NCI-H82 (cell line): ENCODE measurements around the gene RAET1E.
A peak's percentile ranks its signal among the peaks of the same experiment; 100 is the strongest.
"Not testable (repeated sequence)": the region's sequence is repeated elsewhere in the genome, so short reads cannot be mapped to it uniquely, and the experiment has no call there.

Source experiments
- DNase-seq: peaks from one replicate; lab custom pipeline; 2025; lab: John Stamatoyannopoulos, UW

Gene RAET1E

DNA sequence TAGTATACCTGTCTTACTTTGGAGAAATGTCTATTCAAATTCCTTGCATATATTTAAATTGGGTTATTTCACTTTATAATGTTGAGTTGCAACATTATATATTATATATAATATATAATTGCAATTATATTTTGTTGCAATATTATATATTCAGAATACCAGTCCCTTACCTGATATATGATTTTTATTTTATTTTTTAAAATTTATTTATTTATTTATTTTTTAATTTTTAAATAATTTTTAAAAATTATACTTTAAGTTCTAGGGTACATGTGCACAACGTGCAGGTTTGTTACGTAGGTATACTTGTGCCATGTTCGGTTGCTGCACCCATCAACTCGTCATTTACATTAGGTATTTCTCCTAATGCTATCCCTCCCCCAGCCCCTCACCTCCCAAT lies 29.1 kb upstream of the RAET1E start:
- DNase-seq, result not testable (repeated sequence)

DNA sequence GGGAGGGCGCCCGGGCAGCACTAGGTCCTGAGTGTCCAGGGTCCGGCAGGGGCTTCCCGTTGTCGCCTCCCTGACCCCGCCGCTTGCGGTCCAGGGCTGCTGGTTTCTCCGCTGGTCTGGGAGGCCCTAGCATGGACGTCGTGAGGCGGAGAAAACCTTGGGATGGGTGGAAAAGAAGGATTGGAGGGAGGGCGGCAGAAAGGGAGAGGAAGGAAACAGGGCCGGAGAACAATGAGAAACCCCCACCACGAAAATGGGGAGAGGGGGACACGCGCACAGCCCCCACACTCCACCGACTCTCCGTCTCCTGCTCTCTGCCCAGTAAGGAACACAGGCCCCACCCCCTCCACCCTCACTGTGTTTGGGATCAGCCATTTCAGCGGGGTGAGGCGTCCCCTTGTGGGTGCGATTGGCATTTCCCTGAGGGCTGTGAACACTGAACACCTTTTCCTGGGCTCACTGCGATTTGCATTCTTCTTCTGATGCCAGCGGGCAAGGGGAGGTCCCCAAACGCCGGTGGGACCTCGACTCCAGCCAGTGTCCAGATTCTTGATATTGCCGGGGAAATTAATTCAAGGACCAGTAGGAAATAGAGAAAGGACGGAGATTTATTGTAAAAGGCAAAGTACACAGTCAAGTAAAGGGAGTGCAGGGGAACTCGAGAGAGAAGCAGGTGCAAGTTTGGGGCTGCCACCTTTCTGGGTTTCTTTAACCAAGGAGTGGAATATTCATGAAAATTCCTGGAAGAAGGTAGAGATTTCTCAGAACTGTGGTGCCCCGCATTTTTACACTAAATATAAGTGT lies 28.3 kb upstream of the RAET1E start:
- peak; percentile 91 for DNase-seq

GRCh38 chr6:149925253-149925973 lies 27.5 kb upstream of the RAET1E start:
- no peak for DNase-seq

DNA sequence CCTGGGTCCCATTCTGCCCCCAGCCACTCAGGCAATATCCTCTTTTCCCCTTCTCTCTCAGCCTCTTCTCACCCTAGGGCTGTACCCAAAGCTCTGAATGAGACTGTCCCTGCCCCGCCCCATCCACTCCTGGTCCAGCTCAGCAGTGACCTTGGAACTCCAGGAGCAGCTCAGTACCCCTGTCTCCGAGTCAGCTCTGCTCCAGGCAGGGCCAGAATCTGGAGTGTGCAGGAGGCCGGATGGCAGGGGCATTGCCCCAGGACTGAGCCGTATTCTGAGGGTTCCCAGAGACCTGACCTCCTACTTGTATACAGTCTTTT lies 27.0 kb upstream of the RAET1E start:
- no peak for DNase-seq

DNA sequence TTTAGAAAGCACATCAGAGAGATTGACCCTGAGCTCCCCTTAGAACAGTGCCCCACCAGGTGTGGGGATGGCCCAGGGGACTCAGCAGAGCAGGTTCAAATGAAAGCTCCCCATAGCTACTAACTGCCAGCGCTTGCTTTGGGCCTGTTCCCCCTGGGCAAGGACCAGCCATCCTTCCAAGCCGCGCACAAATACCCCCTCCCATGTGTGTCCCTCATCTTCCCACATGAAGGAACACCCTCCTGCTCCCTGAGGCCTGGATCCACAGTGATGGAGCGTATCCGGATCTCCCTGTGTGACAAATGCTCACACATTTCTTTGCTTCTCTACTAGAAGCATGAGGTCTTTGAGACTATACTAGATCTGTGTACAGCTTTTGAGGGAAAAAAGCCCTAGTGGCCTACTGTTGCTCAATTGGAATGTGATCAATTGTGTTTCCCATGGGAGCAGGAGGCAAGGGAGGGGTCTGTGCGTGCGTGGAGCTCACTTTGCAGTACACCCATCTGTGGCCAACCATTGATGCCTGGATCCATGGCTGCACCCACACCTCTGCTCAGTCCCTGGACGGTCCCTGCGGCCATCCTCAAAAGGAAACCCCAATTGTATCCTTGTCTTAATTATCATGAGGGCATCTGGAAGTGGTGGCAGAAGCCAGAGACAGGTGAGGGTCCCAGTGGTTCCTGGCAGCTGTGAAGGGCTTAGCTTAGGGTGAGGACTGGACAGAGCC lies 26.5 kb upstream of the RAET1E start:
- DNase-seq, result no peak

- DNase-seq, result no peak
These were observed 25.5 kb upstream of the RAET1E start for GRCh38 chr6:149923327-149923986.

- peak; percentile 75 for DNase-seq
These were observed 24.9 kb upstream of the RAET1E start, which contains the start of gene RAET1G for GRCh38 chr6:149922642-149923326. Gene RAET1G, minus strand, starts transcription at chr6:149923121. Its CDS starts 111 bp downstream, at chr6:149923010.

GRCh38 chr6:149922091-149922490 lies 24.2 kb upstream of the RAET1E start:
- not testable (repeated sequence) for DNase-seq

DNA sequence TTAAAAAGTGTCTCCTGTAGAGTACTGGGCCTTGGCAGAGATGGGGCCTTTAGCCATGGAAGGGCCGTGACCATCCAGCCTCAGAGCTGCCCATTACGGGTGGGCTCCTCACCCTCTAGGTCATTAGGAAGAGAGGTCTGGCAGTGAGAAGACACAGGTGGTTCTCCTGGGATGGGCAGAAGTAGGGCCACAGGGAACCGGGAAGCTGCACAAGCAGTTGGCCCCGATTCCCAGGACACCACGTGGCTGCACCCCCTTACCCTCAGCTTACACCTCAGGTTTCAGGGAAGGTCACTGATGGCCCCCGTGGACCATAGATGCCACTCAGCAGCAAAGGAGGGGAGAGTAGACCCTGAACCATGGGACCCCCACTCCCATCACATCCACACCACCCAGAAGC lies 23.4 kb upstream of the RAET1E start:
- no peak for DNase-seq

DNA sequence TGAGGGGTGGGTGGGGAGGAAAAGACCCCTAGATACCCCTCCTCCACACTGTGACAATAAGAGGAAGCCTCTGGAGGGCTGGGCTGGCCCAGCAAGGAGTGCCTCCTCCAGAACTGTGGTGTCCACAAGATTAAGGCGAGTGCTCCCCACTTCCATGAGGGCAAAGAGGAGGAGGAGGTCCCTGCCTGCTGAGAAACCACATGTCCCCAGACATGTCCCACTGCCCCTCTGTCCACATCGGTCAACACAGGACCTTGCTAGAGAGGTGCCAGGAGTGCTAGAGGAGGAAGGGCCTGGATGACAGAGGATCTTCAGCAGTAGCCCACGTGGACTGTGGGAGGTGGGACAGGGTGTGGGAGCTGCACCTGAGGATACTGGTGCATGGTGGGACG lies 21.9 kb upstream of the RAET1E start:
- no peak for DNase-seq

DNA sequence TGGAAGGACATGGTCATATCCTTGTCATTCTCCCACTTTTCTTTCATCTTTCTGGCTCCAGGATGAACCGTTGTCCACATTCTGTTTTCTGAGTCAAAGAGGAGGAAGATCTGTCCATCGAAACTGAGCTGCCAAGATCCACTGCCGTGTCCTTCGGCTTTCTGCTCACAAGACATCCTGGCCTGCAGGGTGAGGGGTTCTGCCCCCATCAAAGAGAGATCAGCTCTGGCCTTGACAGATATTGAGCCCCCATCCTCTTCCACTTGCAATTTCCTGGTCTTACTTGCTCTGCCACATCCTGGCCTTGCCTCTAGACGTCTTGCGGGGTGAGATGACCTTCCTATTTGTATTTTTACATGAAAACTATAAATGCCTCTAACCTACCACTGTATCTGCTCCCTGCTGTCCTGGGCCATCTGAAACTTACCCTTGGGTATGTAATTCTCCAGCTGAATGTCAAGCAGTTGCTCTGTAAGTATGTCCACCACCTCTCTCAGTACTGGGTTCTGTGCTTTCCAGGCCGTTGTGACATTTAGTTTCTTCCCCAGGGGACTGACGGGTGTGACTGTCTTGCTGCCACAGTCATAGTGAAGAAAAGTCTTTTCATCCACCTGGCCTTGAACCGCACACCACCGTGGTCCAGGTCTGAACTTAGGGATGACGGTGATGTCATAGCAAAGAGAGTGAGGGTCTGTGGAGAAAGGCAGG lies 21.4 kb upstream of the RAET1E start:
- DNase-seq, result not testable (repeated sequence)

DNA sequence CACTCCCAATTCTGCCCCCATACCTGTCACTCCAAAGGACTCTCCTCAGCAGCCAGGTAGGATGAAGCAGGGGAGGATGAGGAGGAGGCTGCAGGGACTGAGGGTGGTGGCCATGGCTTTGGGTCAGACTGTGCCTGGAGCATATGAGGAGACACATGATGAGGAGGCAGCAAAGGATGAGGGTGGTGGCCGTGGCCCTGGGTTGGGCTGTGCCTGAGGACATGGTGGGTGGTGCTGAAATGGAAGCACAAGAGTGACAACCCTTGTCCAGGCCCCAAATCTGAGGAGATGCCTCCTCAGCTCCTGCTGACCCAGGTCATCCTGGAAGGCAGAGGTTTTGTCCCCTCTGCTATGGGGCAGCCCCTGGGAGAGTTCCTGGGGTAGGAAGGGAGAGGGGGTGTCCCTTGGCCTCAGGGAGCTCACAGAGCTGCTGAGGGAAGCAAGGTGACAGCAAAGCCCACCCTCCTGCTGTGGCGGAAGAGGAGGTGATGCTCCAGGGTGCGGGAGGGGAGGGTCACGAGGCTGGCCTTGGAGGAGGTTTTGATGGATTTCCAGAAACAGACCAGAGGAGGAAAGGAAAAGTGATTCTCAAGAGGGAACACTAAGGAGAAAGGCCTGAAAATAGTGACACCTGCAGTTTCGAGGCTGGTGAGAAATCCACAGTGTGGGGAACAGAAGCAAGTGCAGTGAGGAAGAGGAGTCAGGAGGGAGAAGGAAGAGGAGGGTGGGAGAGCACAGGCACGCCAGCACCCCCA lies 20.4 kb upstream of the RAET1E start:
- no peak for DNase-seq

DNA sequence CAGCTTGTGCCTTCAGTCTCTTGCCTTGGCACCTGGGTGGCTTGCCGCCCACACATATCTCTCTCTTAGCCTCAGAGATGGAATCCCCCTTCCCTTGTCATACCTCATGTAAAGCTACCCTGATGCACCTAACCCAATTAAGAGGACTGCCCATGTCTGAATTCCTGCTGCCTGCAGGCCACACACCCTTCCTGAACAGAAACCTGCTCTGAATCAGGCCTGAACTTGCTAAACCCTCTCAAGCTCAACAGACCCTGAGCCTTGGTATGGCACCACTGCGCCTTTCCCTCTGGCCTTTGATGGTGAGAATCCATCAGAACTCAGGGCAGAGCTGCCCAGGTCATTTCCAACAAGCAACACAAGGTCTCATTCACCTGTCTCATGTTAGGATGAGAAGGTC lies 19.8 kb upstream of the RAET1E start:
- no peak for DNase-seq

GRCh38 chr6:149915970-149916865 lies 18.3 kb upstream of the RAET1E start:
- no peak for DNase-seq

- no peak for DNase-seq
These were observed 15.8 kb upstream of the RAET1E start for GRCh38 chr6:149913540-149914240.

- no peak for DNase-seq
These were observed 15.2 kb upstream of the RAET1E start for GRCh38 chr6:149913085-149913484.

- DNase-seq, result not testable (repeated sequence)
These were observed 14.8 kb upstream of the RAET1E start for GRCh38 chr6:149912680-149913079.

DNA sequence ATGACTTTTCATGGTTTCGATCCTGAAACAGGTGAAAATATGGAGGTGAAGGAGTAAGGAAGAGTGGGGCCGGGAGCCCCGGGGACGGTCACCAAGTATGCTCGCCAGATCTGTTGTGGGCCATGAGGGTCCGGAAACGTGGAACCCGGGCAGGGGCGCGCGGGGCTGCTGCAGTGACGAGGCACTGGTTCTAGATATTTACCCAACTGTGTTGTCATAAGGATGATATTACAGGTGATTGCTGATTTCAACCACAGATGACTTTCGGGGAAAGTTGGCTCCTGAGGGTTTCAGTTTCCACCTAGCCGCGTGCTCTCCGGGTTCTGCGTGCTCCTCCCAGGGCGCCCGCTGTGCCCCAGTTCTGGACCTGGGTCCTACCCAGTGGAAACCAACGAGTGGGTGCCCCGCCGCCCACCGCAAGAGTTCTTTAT lies 12.8 kb upstream of the RAET1E start:
- no peak for DNase-seq
